ENCODE results near the gene C11orf54.

The C11orf54 gene

DNA sequence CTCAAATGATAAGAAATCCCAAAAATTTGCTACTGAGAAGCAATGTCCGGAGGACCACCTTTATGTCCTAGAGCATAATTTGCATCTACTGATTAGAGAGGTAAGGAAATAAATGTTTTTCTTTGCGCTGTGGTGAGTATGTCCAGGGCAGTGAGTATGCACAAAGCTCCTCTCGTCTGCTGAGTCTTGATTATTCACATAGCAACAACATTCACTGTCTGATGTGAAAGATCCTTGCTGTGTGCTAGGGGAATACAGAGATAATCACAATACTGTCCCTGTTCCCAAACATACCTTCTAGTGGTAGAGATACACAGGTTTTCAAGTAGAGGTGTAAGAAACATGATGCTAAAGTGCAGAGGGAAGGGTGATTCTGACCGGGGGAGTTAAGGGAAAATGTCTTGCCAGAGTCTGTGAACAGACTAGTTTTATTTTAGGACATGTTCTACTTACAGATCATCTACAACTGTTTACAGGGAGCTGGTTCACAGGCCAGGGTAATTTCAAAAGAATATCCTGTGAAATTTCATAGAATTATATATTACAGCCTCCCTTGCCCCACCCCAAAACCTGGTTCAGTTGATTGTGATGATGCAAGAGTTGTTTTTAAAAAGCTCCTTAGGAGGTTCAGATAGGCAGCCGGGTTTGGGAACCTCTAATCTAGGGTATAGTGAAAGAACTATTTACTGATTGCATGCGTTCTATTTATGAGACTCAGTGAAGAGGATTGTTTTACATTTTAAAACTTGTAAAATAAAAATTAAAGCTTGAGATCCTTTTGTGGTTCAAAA is 55.2 kb downstream of the C11orf54 start:
- TF ChIP-seq, protein P1, sequence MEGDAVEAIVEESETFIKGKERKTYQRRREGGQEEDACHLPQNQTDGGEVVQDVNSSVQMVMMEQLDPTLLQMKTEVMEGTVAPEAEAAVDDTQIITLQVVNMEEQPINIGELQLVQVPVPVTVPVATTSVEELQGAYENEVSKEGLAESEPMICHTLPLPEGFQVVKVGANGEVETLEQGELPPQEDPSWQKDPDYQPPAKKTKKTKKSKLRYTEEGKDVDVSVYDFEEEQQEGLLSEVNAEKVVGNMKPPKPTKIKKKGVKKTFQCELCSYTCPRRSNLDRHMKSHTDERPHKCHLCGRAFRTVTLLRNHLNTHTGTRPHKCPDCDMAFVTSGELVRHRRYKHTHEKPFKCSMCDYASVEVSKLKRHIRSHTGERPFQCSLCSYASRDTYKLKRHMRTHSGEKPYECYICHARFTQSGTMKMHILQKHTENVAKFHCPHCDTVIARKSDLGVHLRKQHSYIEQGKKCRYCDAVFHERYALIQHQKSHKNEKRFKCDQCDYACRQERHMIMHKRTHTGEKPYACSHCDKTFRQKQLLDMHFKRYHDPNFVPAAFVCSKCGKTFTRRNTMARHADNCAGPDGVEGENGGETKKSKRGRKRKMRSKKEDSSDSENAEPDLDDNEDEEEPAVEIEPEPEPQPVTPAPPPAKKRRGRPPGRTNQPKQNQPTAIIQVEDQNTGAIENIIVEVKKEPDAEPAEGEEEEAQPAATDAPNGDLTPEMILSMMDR (IDR thresholded peaks at IDR 0.05; ENCODE audit: insufficient read depth, low read depth, low read length, missing control alignments), result no peak
- DNase-seq (ENCODE audit: low read depth), result no peak
- H3K4me3 ChIP-seq (ENCODE audit: low read length), result no peak overlapping the region

DNA sequence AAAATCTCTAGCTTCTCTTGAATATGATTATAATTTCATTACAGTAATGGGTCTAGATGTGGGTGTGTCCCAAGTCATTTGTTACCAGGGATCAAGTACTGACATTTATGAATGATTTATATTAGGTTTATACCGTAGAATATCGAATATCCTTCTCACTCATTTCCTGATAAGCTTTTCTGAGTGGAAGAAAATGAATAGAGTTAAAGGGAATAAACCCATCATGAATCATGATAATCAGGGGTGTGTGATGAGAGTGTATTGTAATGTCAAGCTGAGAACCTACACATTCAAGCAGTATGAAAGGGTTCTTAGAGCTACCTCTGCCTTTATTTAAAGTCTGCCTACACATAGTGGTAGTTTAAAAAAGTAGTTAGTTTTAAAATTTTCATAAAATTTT is 59.9 kb downstream of the C11orf54 start:
- no peak overlapping the region for H3K4me3 ChIP-seq (ENCODE audit: low read length)
- TF ChIP-seq, protein P1 (IDR thresholded peaks at IDR 0.05; ENCODE audit: insufficient read depth, low read depth, low read length, missing control alignments), result no peak
- no peak for DNase-seq (ENCODE audit: low read depth)

GRCh38 chr11:93804879-93805278 is 63.4 kb downstream of the C11orf54 start:
- TF ChIP-seq, protein P1 (IDR thresholded peaks at IDR 0.05; ENCODE audit: insufficient read depth, low read depth, low read length, missing control alignments), result no peak
- H3K4me3 ChIP-seq (ENCODE audit: low read length), result no peak overlapping the region
- no peak for DNase-seq (ENCODE audit: low read depth)

GRCh38 chr11:93807980-93808379 is 66.5 kb downstream of the C11orf54 start:
- no peak overlapping the region for H3K4me3 ChIP-seq (ENCODE audit: low read length)

DNA sequence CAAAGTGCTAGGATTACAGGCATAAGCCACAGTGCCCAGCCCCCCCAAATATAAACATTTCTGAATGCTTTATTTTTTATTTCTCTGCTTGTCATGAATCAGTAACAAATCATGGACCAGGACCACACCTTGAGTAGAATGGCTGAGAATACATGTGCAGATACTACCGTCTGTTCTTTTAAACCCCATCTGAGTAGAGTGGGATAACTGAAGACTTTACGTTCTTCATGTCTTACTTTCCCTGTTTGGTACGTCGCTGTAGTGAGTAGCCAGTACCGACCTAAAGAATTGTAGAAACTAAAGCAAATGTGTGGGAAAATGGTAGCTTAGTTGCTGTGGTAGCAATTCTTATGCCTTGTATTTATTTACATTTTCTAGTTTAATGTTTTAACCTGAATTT is 72.5 kb downstream of the C11orf54 start:
- TF ChIP-seq, protein P1 (IDR thresholded peaks at IDR 0.05; ENCODE audit: insufficient read depth, low read depth, low read length, missing control alignments), result no peak
- DNase-seq (ENCODE audit: low read depth), result no peak
- H3K4me3 ChIP-seq (ENCODE audit: low read length), result no peak overlapping the region

More at GRCh38 chr11:93807980-93808379, 66.5 kb downstream of the C11orf54 start:
- DNase-seq (ENCODE audit: low read depth), result no peak
- TF ChIP-seq, protein P1 (IDR thresholded peaks at IDR 0.05; ENCODE audit: insufficient read depth, low read depth, low read length, missing control alignments), result no peak

Data from epithelial cell of esophagus (primary cell).